Measurements from ENCODE around the gene MFRP. TPM values are rescaled to one million over a fixed set of nuclear protein-coding genes. Genes with fewer than 3 reads are reported as not detected.

The MFRP gene
- total and polyA plus RNA-seq, 9 of the 15 experiments (the other 6 are each of a cell fraction or from before 2014, with no cell fraction given): not detected

DNA sequence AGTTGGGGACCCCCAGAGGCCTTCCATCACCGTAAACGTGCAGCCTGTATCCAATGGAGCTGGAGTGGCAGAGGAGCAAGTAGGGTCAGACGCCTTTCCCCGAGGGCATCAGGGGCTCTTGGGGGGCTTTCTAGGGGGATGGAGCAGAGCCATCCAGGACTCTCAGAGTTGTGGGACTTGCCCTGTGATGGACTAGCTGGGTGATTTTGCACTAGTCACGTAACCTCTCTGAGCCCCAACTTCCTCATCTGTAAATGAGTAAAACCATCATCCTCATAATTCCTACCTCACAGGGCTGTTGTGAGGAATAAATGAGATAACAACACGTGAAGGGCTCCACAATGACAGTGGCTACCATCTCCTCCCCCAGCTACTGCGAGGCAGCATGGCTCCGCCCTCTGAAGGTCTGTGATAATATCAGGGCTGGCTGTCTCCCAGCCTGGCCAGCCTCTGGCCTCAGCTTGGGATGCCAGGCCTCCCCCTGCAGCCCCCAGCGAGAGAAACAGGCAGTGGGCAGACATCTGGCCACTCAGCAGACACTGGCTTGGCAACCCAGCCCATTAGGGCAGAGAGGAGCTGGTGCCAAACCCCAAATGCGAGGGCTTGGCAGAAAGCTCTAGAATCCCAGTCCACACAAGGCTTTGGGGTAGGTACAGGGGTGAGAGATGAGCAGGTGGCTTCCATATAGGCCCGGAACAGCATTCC is 28.3 kb upstream of the MFRP start (continued):
- no peak for TF ChIP-seq TEAD2 (tag; IDR thresholded peaks at IDR 0.05)
- TF ChIP-seq GATAD2A (IDR thresholded peaks at IDR 0.05): no peak
- TF ChIP-seq HDAC1 (IDR thresholded peaks at IDR 0.05): no peak
- TF ChIP-seq SRSF1 (IDR thresholded peaks at IDR 0.05; ENCODE audit: low read depth, low read length): no peak
- TF ChIP-seq TCFL5 (CRISPR knock-in tag; conservative IDR thresholded peaks at IDR 0.05): no peak
- TF ChIP-seq, protein P1, sequence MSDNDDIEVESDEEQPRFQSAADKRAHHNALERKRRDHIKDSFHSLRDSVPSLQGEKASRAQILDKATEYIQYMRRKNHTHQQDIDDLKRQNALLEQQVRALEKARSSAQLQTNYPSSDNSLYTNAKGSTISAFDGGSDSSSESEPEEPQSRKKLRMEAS (CRISPR knock-in tag; IDR thresholded peaks at IDR 0.05): peak; percentile 73
- no peak for TF ChIP-seq ZBTB17 (CRISPR knock-in tag; IDR thresholded peaks at IDR 0.05)
- no peak for TF ChIP-seq STAG1 (CRISPR knock-in tag; IDR thresholded peaks at IDR 0.05; ENCODE audit: borderline replicate concordance)
- TF ChIP-seq TAF15 (IDR thresholded peaks at IDR 0.05; ENCODE audit: low read depth, low read length): no peak
- TF ChIP-seq, protein P2, sequence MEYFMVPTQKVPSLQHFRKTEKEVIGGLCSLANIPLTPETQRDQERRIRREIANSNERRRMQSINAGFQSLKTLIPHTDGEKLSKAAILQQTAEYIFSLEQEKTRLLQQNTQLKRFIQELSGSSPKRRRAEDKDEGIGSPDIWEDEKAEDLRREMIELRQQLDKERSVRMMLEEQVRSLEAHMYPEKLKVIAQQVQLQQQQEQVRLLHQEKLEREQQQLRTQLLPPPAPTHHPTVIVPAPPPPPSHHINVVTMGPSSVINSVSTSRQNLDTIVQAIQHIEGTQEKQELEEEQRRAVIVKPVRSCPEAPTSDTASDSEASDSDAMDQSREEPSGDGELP (CRISPR knock-in tag; IDR thresholded peaks at IDR 0.05; ENCODE audit: borderline replicate concordance): peak; percentile 55; the same call in 1 of the 2 replicates
- 0 out of 2 replicates have a peak, but pooled peaks have one; percentile 19 for TF ChIP-seq CBX1 (IDR thresholded peaks at IDR 0.05; ENCODE audit: low read depth)
- TF ChIP-seq, protein P3, sequence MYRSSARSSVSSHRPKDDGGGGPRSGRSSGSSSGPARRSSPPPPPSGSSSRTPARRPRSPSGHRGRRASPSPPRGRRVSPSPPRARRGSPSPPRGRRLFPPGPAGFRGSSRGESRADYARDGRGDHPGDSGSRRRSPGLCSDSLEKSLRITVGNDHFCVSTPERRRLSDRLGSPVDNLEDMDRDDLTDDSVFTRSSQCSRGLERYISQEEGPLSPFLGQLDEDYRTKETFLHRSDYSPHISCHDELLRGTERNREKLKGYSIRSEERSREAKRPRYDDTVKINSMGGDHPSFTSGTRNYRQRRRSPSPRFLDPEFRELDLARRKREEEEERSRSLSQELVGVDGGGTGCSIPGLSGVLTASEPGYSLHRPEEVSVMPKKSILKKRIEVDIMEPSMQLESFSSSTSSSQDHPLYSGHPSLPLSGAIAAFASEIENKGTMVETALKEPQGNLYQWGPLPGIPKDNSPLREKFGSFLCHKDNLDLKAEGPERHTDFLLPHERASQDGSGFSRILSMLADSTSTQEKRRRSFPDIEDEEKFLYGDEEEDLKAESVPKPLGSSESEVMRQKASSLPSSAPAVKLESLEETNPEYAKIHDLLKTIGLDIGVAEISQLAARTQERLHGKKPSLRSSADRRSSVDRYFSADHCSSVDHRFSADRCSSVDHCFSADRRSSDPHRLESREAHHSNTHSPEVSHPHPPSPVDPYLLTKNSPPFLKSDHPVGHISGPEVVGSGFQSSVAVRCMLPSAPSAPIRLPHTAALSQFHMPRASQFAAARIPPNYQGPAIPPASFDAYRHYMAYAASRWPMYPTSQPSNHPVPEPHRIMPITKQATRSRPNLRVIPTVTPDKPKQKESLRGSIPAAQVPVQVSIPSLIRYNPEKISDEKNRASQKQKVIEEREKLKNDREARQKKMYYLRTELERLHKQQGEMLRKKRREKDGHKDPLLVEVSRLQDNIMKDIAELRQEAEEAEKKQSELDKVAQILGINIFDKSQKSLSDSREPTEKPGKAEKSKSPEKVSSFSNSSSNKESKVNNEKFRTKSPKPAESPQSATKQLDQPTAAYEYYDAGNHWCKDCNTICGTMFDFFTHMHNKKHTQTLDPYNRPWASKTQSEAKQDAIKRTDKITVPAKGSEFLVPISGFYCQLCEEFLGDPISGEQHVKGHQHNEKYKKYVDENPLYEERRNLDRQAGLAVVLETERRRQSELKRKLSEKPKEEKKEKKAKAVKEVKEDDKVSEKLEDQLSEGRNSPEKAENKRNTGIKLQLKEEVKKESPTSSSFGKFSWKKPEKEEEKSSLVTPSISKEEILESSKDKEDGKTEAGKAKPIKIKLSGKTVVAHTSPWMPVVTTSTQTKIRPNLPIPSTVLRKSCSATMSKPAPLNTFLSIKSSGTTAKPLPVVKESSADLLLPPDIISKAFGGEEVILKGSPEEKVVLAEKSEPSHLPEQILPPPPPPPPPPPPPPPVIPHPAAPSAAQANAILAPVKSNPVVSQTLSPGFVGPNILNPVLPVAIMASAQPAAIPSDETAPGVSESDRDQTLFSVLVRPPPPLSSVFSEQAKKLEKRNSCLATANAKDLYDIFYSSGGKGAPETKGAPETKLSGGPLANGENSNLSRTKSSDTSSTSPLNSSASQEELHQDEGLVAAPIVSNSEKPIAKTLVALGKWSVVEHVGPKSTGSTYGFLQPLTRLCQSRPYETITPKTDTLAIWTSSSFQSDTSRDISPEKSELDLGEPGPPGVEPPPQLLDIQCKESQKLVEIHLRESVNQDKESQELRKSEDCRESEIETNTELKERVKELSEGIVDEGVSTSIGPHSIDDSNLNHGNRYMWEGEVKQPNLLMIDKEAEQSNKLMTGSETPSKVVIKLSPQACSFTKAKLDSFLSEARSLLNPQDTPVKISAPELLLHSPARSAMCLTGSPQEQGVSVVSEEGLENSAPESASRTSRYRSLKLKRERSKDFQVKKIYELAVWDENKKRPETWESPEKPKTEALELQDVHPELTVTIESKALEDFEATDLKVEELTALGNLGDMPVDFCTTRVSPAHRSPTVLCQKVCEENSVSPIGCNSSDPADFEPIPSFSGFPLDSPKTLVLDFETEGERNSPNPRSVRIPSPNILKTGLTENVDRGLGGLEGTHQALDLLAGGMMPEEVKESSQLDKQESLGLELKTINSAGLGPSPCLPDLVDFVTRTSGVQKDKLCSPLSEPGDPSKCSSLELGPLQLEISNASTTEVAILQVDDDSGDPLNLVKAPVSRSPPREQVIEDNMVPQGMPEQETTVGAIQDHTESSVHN (IDR thresholded peaks at IDR 0.05; ENCODE audit: borderline replicate concordance in 1 of 2, low read depth in 1 of 2): no peak
- TF ChIP-seq HDAC2 (IDR thresholded peaks at IDR 0.05): 0 out of 2 replicates have a peak, but pooled peaks have one; percentile 39
- TF ChIP-seq HSF4 (CRISPR knock-in tag; IDR thresholded peaks at IDR 0.05; ENCODE audit: borderline replicate concordance): no peak
- TF ChIP-seq MAFK (IDR thresholded peaks at IDR 0.05; ENCODE audit: low read length): peak; percentile 12; the same call in 1 of the 2 replicates
- no peak for TF ChIP-seq MAFF (IDR thresholded peaks at IDR 0.05; ENCODE audit: low read length)
- TF ChIP-seq, protein P4, sequence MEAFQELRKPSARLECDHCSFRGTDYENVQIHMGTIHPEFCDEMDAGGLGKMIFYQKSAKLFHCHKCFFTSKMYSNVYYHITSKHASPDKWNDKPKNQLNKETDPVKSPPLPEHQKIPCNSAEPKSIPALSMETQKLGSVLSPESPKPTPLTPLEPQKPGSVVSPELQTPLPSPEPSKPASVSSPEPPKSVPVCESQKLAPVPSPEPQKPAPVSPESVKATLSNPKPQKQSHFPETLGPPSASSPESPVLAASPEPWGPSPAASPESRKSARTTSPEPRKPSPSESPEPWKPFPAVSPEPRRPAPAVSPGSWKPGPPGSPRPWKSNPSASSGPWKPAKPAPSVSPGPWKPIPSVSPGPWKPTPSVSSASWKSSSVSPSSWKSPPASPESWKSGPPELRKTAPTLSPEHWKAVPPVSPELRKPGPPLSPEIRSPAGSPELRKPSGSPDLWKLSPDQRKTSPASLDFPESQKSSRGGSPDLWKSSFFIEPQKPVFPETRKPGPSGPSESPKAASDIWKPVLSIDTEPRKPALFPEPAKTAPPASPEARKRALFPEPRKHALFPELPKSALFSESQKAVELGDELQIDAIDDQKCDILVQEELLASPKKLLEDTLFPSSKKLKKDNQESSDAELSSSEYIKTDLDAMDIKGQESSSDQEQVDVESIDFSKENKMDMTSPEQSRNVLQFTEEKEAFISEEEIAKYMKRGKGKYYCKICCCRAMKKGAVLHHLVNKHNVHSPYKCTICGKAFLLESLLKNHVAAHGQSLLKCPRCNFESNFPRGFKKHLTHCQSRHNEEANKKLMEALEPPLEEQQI (IDR thresholded peaks at IDR 0.05): no peak

Measured in K562 (cell line).